NCI-H146 treated with DMSO at 0.1 percent for 48 hours (cell line): ENCODE results near the gene RNF152.

Experiments
- DNase-seq: peaks from one replicate; lab custom pipeline; 2025; ENCODE audit not compliant: unreplicated experiment; lab: John Stamatoyannopoulos, UW

Gene RNF152

GRCh38 chr18:61894751-61895524 is 2.1 kb upstream of the RNF152 start:
- no peak for DNase-seq

GRCh38 chr18:61893971-61894750 is 1.4 kb upstream of the RNF152 start:
- peak; percentile 42 for DNase-seq

- DNase-seq: no peak
Observed at GRCh38 chr18:61893309-61893970, 633 bp upstream of the RNF152 start.

- no peak for DNase-seq
Observed at GRCh38 chr18:61891894-61892293, 913 bp downstream of the RNF152 start.

GRCh38 chr18:61891271-61891670 is 1.5 kb downstream of the RNF152 start:
- no peak for DNase-seq

- no peak for DNase-seq
Observed at GRCh38 chr18:61890344-61890743, 2.5 kb downstream of the RNF152 start.

GRCh38 chr18:61889541-61889940 is 3.3 kb downstream of the RNF152 start:
- DNase-seq: no peak

GRCh38 chr18:61888622-61889021 is 4.2 kb downstream of the RNF152 start:
- no peak for DNase-seq

GRCh38 chr18:61887838-61888237 is 5.0 kb downstream of the RNF152 start:
- DNase-seq: no peak

GRCh38 chr18:61883547-61883946 is 9.3 kb downstream of the RNF152 start:
- DNase-seq: no peak

- DNase-seq: no peak
Observed at GRCh38 chr18:61882296-61883004, 10.4 kb downstream of the RNF152 start.

- no peak for DNase-seq
Observed at GRCh38 chr18:61876899-61877298, 15.9 kb downstream of the RNF152 start.

GRCh38 chr18:61870151-61870550 is 22.7 kb downstream of the RNF152 start:
- no peak for DNase-seq

GRCh38 chr18:61869636-61870035 is 23.2 kb downstream of the RNF152 start:
- DNase-seq: no peak

GRCh38 chr18:61865466-61866175 is 27.2 kb downstream of the RNF152 start:
- DNase-seq: no peak

GRCh38 chr18:61861372-61861771 is 31.4 kb downstream of the RNF152 start:
- no peak for DNase-seq

- no peak for DNase-seq
Observed at GRCh38 chr18:61860302-61860701, 32.5 kb downstream of the RNF152 start.

GRCh38 chr18:61859113-61859512 is 33.7 kb downstream of the RNF152 start:
- DNase-seq: no peak

GRCh38 chr18:61856678-61857077 is 36.1 kb downstream of the RNF152 start:
- no peak for DNase-seq
